ENCODE results near the gene LRBA. TPM values are rescaled to one million over a fixed set of nuclear protein-coding genes. Genes with fewer than 3 reads are reported as not detected.

LRBA gene
- total and polyA plus RNA-seq, 3 donors from 2014 or later = 24.6 to 61.1 (median 60.8) TPM

DNA sequence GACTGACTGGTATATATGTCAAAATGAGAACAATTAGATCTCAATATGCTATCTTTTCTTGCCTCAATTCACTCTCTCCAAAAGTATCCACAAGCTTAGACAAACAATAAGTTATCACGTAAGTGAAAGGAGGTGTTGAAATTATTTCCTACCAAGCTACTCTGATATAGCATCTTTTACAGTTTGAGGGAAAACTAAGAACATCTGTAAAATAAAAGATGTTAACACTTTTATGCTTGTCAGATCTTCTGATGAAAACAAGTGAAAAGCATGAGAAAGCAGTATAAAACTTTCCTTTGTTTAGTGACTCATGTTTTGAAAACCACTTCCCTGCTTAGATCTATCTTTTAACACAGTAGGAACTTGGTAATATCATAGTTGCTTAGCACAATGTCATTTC lies 441.6 kb downstream of the LRBA start:
- WGBS, 2 donors = 85 to 95% methylated on average over 1 of the region's 1 CpG
- no peak for DNase-seq
- H3K27ac ChIP-seq = no peak overlapping the region
- H3K9me3 ChIP-seq = no peaks in the 10 kb centered on the region
- intact Hi-C loops (cut with DNase I; ENCODE audit: low total_unique reads) = no loop called here
- H3K36me3 ChIP-seq (ENCODE audit: low read depth, missing control alignments) = no peaks in the 10 kb centered on the region
- no peaks in the 10 kb centered on the region for H3K4me1 ChIP-seq
- H3K27me3 ChIP-seq = no peaks in the 10 kb centered on the region
- no peak overlapping the region for H3K4me3 ChIP-seq
- no peak for TF ChIP-seq POLR2A (IDR thresholded peaks at IDR 0.05)
- TF ChIP-seq, protein P1, sequence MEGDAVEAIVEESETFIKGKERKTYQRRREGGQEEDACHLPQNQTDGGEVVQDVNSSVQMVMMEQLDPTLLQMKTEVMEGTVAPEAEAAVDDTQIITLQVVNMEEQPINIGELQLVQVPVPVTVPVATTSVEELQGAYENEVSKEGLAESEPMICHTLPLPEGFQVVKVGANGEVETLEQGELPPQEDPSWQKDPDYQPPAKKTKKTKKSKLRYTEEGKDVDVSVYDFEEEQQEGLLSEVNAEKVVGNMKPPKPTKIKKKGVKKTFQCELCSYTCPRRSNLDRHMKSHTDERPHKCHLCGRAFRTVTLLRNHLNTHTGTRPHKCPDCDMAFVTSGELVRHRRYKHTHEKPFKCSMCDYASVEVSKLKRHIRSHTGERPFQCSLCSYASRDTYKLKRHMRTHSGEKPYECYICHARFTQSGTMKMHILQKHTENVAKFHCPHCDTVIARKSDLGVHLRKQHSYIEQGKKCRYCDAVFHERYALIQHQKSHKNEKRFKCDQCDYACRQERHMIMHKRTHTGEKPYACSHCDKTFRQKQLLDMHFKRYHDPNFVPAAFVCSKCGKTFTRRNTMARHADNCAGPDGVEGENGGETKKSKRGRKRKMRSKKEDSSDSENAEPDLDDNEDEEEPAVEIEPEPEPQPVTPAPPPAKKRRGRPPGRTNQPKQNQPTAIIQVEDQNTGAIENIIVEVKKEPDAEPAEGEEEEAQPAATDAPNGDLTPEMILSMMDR (IDR thresholded peaks at IDR 0.05) = no peak

DNA sequence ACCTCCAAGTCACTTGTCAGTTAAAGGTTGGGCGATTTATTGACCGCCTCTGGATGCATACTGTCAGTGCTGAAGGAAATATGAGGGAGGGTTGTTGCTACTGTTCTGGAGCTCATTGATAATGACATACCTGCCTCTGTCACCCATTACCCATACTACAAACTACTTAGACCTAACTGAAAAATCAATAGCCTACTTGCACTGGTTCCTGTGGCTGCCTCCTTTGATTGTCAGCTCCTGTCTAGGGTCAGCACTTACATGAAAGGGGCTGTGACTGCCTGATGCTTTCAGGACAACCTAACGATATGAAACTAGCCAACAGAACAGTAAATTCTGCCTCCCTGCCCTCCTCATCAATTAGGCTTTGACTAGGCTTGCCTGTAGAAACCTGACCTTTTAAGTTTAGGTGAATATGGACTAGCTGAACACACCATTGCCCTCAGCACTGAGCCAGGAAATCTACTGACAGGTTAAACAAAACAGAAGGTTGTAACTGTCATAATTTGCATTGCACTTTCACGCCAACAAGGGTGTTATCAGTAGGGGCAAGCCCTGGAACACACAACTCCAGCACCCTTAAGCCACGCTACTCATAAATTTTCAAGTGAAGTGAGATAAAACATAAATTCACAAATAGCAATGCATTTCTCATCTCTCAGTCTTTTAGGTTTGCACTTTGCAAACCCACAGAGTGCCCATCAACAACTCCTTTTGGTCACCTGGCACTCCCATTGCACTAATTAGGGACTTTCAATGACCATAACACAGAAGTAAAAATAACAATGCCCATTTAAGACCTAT lies 442.2 kb downstream of the LRBA start:
- no peak overlapping the region for H3K4me3 ChIP-seq
- H3K27ac ChIP-seq = no peak overlapping the region
- no peaks in the 10 kb centered on the region for H3K9me3 ChIP-seq
- TF ChIP-seq, protein P1 (IDR thresholded peaks at IDR 0.05) = no peak
- no peak for TF ChIP-seq POLR2A (IDR thresholded peaks at IDR 0.05)
- no peaks in the 10 kb centered on the region for H3K36me3 ChIP-seq (ENCODE audit: low read depth, missing control alignments)
- 84 to 90% methylated on average over 5 of the region's 5 CpGs for WGBS, 2 donors
- no peaks in the 10 kb centered on the region for H3K27me3 ChIP-seq
- no peaks in the 10 kb centered on the region for H3K4me1 ChIP-seq
- no peak for DNase-seq
- intact Hi-C loops (cut with DNase I; ENCODE audit: low total_unique reads) = no loop called here

DNA sequence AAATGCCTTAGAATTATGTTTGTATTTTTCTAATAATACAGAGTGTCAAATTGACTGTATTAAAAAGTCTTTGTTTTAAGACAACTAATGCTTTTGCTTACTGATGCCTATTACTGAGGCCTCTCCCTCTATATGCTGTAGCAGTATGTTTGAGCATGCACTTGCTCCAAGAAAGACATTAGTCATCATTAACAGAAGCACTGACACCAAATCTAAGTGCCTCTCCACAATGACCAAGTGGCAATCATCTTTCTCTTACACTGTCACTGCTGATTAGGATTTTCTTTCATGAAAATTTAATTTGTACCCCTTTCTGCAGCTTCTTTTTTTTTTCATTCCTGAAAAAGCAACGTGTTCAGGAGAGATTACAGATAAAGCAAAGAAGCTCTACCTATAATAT lies 444.2 kb downstream of the LRBA start:
- Histone ChIP-seq H3K4me1 (no peaks in the 10 kb centered on the region), H3K4me3 (no peak overlapping the region), H3K27ac (no peak overlapping the region), H3K27me3 (no peaks in the 10 kb centered on the region), H3K9me3 (no peaks in the 10 kb centered on the region), H3K36me3 (ENCODE audit: low read depth, missing control alignments) (no peaks in the 10 kb centered on the region)
- 62 to 77% methylated on average over 1 of the region's 1 CpG for WGBS, 2 donors
- TF ChIP-seq POLR2A (IDR thresholded peaks at IDR 0.05) = no peak
- TF ChIP-seq, protein P1 (IDR thresholded peaks at IDR 0.05) = no peak
- DNase-seq = no peak
- intact Hi-C loops (cut with DNase I; ENCODE audit: low total_unique reads) = no loop called here

DNA sequence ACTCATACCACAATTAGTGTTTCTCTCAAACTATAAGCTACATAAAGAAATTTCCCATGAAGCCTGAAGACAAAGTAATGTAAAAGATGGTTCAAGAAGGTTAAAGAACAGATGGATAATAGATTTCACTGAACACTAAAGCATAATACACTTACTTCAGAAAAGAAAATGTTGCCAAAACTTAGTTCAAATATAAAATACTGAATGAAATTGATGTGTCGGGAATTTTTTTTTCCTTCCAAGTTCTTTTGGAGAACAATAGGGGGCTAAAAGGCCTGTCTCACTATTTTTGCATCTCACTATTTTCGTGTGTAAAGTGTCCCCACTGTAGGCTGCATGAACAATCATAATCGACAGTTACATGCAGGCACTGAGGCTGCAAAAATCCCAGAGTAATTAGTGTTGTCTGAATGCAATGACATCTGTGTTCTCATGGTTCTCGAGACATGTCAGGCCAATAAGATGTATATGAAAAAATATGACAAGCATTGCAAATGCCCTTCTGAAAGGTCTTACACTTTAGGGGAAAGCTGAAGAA lies 445.0 kb downstream of the LRBA start:
- H3K27ac ChIP-seq = no peak overlapping the region
- H3K4me3 ChIP-seq = no peak overlapping the region
- no peak for DNase-seq
- intact Hi-C loops (cut with DNase I; ENCODE audit: low total_unique reads) = no loop called here
- no peaks in the 10 kb centered on the region for H3K4me1 ChIP-seq
- H3K36me3 ChIP-seq (ENCODE audit: low read depth, missing control alignments) = no peaks in the 10 kb centered on the region
- 87 to 92% methylated on average over 4 of the region's 4 CpGs for WGBS, 2 donors
- H3K9me3 ChIP-seq = no peaks in the 10 kb centered on the region
- no peaks in the 10 kb centered on the region for H3K27me3 ChIP-seq
- TF ChIP-seq POLR2A (IDR thresholded peaks at IDR 0.05) = no peak
- TF ChIP-seq, protein P1 (IDR thresholded peaks at IDR 0.05) = no peak

Measured in testis (tissue), 3 donors.